Renal cortex interstitium (tissue), 11 donors: ENCODE data around the gene HCLS1. TPM values are rescaled to one million over a fixed set of nuclear protein-coding genes. Genes with fewer than 3 reads are reported as not detected.

Experiments
- DNase-seq, 11 donors: peaks; one replicate each; pipeline ENCODE4 v3.0.0-alpha.2; 2013; ENCODE audit warnings: low read depth in 9 of 11, low spot score in 4 of 11; ENCODE audit errors: extremely low read depth in 1 of 11
- polyA plus RNA-seq, 3 donors: library from polyadenylated mRNA; unstranded; fragments of 120-200 nt; gene quantifications; one replicate each; pipeline ENCODE4 v1.2.1, GENCODE V29; 2013; ENCODE audit not compliant: insufficient read length in 3 of 3

The HCLS1 gene
- polyA plus RNA-seq, 3 donors, result 4.9 to 8.2 (median 7.6) TPM

GRCh38 chr3:121662742-121663141 lies 2.0 kb upstream of the HCLS1 start:
- no peak for DNase-seq

- DNase-seq, result no peak
Measured at GRCh38 chr3:121661376-121661775, 673 bp upstream of the HCLS1 start.

- no peak for DNase-seq
Measured at GRCh38 chr3:121659586-121659985, 1.1 kb downstream of the HCLS1 start.

- DNase-seq, result no peak
Measured at GRCh38 chr3:121658716-121659435, 1.8 kb downstream of the HCLS1 start.

- no peak for DNase-seq
Measured at GRCh38 chr3:121654493-121655385, 6.0 kb downstream of the HCLS1 start.

- no peak for DNase-seq
Measured at GRCh38 chr3:121651684-121652083, 9.0 kb downstream of the HCLS1 start.

- DNase-seq, result no peak
Measured at GRCh38 chr3:121649645-121650044, 11.1 kb downstream of the HCLS1 start.

GRCh38 chr3:121648219-121648958 lies 12.3 kb downstream of the HCLS1 start:
- DNase-seq, result no peak

GRCh38 chr3:121645054-121645453 lies 15.6 kb downstream of the HCLS1 start:
- no peak for DNase-seq

GRCh38 chr3:121642601-121643314 lies 17.9 kb downstream of the HCLS1 start:
- DNase-seq, result no peak

GRCh38 chr3:121641127-121641526 lies 19.6 kb downstream of the HCLS1 start:
- DNase-seq, result no peak

GRCh38 chr3:121637922-121638321 lies 22.8 kb downstream of the HCLS1 start:
- no peak for DNase-seq

GRCh38 chr3:121630355-121630754 lies 30.3 kb downstream of the HCLS1 start:
- DNase-seq, result no peak

- DNase-seq, result no peak
Measured at GRCh38 chr3:121629601-121630000, 31.1 kb downstream of the HCLS1 start.

GRCh38 chr3:121627622-121628021 lies 33.1 kb downstream of the HCLS1 start:
- DNase-seq, result no peak

- DNase-seq, result no peak
Measured at GRCh38 chr3:121627211-121627610, 33.5 kb downstream of the HCLS1 start.

GRCh38 chr3:121626495-121626894 lies 34.2 kb downstream of the HCLS1 start:
- DNase-seq, result no peak

GRCh38 chr3:121624147-121624899 lies 36.4 kb downstream of the HCLS1 start:
- DNase-seq, result no peak
